Natural killer cell (primary cell): Measurements from ENCODE around the gene FER. TPM values are rescaled to one million over a fixed set of nuclear protein-coding genes. Genes with fewer than 3 reads are reported as not detected.
"Not testable (repeated sequence)": the region's sequence is repeated elsewhere in the genome, so short reads cannot be mapped to it uniquely, and the experiment has no call there.

Source experiments
- ATAC-seq, 3 donors: fragments of 150-1000 bp in 2 of 3; fragments of 200-7000 bp in 1 of 3; cut with Tn5 transposase; 1 replicate in 1 of 3; 2 replicates in 2 of 3; pipeline ENCODE4 v1.10.0; 2021; ENCODE audit warnings: mild to moderate bottlenecking in 2 of 3, moderate library complexity in 2 of 3
- DNase-seq, 2 donors: peaks; one replicate each; pipeline versions ENCODE4 v3.0.0 to v3.0.0-alpha.2; 2013 to 2021; ENCODE audit warnings: mixed read lengths in 1 of 2
- H3K27ac ChIP-seq: one replicate; pipeline ENCODE4 v1.5.1; 2013; ENCODE audit warnings: mild to moderate bottlenecking, low read length
- H3K27me3 ChIP-seq: one replicate; pipeline ENCODE4 v1.6.1; 2013; ENCODE audit warnings: low read length; ENCODE audit not compliant: control insufficient read depth, insufficient read depth
- H3K36me3 ChIP-seq: one replicate; pipeline ENCODE4 v1.6.1; 2013; ENCODE audit warnings: low read length; ENCODE audit not compliant: control insufficient read depth, insufficient read depth
- H3K4me1 ChIP-seq: one replicate; pipeline ENCODE4 v1.6.1; 2013; ENCODE audit warnings: low read length; ENCODE audit not compliant: control insufficient read depth, insufficient read depth
- H3K4me3 ChIP-seq: one replicate; pipeline ENCODE4 v1.5.1; 2013; ENCODE audit warnings: low read length
- H3K9me3 ChIP-seq: one replicate; pipeline ENCODE4 v1.6.1; 2013; ENCODE audit warnings: low read length; ENCODE audit not compliant: control insufficient read depth, insufficient read depth
- H3K27ac Mint-ChIP-seq, 2 donors: one replicate each; pipeline ENCODE4 v1.8.0; 2022; ENCODE audit warnings: mild to moderate bottlenecking in 2 of 2, mixed read lengths in 2 of 2, moderate library complexity in 1 of 2
- H3K27me3 Mint-ChIP-seq, 2 donors: one replicate each; pipeline ENCODE4 v1.8.0; 2022; ENCODE audit warnings: low read depth in 2 of 2, mixed read lengths in 2 of 2
- H3K36me3 Mint-ChIP-seq: one replicate; pipeline ENCODE4 v1.8.0; 2022; ENCODE audit warnings: mixed read lengths
- H3K4me1 Mint-ChIP-seq, 2 donors: one replicate each; pipeline ENCODE4 v1.8.0; 2022; ENCODE audit warnings: mixed read lengths in 2 of 2
- H3K4me3 Mint-ChIP-seq: one replicate; pipeline ENCODE4 v1.8.0; 2022; ENCODE audit warnings: mild to moderate bottlenecking, moderate library complexity, mixed read lengths
- H3K9me3 Mint-ChIP-seq, 2 donors: one replicate each; pipeline ENCODE4 v1.8.0; 2022; ENCODE audit warnings: mixed read lengths in 2 of 2
- WGBS: methylation state at CpG from one replicate; pipeline ENCODE4 v1.1.7; 2013; ENCODE audit warnings: missing lambda C conversion rate; ENCODE audit not compliant: insufficient coverage; 5-methylcytosine and 5-hydroxymethylcytosine counted together
- intact Hi-C: fragments of 100-400 bp; cut with micrococcal nuclease; formaldehyde crosslinking; loops from one replicate; pipeline ENCODE4 v1.14.2; 2022
- total RNA-seq, 4 donors: library from RNA; stranded (reverse); fragments of 120-200 nt in 1 of 4; gene quantifications; one replicate each; pipeline versions ENCODE4 v1.2.3 to v1.2.4, GENCODE V29; 2013 to 2022
- TF ChIP-seq, protein P1 (sequence below): fragments of 200-600 bp; IDR thresholded peaks from one replicate; pipeline ENCODE4 v1.8.0; 2022; ENCODE audit warnings: antibody characterized with exemption

FER gene
- total RNA-seq, 3 donors from 2014 or later (not counting 1 experiment from before 2014, with no cell fraction given) = 17.3 to 25.2 (median 19.4) TPM

DNA sequence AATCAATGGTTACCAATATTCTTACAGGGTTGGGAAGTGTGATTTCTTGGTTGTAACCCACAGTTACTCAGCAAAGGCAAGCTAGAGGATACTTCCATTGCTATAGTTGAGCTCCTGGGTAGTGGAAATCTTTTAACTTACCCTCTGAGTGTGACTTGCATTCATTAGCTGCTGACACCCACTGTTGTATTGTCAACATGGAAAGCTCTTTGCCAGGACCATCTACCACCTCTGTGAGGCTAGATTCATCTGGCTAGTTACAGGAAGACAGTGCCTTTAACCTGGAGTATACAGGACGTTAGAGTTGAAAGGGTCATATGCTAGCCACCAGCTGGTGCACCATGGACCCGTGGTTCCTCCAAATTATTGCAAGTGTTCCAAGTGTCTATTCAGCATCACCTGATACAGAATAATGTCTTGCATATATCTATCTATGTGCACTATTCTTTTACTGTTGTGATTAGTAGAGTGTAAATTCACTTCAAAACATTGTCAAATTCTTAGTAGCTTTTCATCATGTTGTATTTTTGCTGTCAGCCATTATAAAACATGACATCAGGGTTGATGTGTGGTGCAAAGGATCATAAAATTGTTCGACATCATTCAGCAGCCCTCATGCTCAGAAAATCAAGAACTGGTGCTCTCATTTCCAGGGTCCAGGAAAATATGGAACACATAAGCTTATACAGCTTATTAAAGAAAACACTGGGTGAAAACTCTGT lies 423.1 kb downstream of the FER start:
- no peaks in the 10 kb centered on the region for H3K4me1 Mint-ChIP-seq
- H3K27me3 Mint-ChIP-seq = no peaks in the 10 kb centered on the region

DNA sequence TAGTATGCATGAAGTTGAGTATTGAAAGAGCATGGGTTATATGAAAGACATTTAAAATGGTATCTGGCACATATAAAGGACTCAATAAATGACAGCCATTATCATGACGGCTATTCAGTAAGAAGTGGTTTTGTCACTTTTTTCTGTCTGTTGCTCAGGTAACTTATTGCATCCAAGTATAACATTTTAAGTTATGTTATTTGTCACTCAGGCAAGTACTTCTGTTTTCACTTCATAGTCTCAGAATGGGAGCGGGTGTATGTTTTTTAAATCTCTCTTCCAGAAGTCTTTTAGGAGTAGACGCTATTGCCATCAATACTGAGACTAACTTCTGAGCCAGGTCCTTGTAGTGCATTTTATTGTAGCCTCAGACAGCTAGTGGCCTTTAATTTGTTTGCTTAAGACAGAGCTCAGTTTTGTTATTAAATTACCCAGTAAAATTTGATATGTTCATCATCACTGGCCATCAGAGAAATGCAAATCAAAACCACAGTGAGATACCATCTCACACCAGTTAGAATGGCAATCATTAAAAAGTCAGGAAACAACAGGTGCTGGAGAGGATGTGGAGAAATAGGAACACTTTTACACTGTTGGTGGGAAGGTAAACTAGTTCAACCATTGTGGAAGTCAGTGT lies 423.9 kb downstream of the FER start:
- ATAC-seq, H3K27ac Mint-ChIP-seq, H3K36me3 ChIP-seq, H3K27me3 ChIP-seq, H3K36me3 Mint-ChIP-seq, H3K4me3 ChIP-seq, intact Hi-C loops, H3K9me3 Mint-ChIP-seq, H3K4me1 Mint-ChIP-seq, H3K27ac ChIP-seq, DNase-seq, H3K4me1 ChIP-seq, H3K4me3 Mint-ChIP-seq, H3K27me3 Mint-ChIP-seq, H3K9me3 ChIP-seq: not testable (repeated sequence)
- WGBS = 90% methylated on average over 3 of the region's 3 CpGs

More for the DNA sequence above, 423.1 kb downstream of the FER start:
- Mint-ChIP-seq H3K36me3 (no peaks in the 10 kb centered on the region), H3K4me3 (no peak overlapping the region), H3K9me3 (no peaks in the 10 kb centered on the region), H3K27ac (no peak overlapping the region)
- Histone ChIP-seq H3K27me3 (no peaks in the 10 kb centered on the region), H3K36me3 (no peaks in the 10 kb centered on the region), H3K9me3 (no peaks in the 10 kb centered on the region), H3K4me3 (no peak overlapping the region), H3K4me1 (no peaks in the 10 kb centered on the region), H3K27ac (no peak overlapping the region)
- DNase-seq (no peak), ATAC-seq (no peak)
- WGBS = 95% methylated on average over 3 of the region's 3 CpGs
- intact Hi-C loops = no loop called here
- TF ChIP-seq, protein P1, sequence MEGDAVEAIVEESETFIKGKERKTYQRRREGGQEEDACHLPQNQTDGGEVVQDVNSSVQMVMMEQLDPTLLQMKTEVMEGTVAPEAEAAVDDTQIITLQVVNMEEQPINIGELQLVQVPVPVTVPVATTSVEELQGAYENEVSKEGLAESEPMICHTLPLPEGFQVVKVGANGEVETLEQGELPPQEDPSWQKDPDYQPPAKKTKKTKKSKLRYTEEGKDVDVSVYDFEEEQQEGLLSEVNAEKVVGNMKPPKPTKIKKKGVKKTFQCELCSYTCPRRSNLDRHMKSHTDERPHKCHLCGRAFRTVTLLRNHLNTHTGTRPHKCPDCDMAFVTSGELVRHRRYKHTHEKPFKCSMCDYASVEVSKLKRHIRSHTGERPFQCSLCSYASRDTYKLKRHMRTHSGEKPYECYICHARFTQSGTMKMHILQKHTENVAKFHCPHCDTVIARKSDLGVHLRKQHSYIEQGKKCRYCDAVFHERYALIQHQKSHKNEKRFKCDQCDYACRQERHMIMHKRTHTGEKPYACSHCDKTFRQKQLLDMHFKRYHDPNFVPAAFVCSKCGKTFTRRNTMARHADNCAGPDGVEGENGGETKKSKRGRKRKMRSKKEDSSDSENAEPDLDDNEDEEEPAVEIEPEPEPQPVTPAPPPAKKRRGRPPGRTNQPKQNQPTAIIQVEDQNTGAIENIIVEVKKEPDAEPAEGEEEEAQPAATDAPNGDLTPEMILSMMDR = no peak

DNA sequence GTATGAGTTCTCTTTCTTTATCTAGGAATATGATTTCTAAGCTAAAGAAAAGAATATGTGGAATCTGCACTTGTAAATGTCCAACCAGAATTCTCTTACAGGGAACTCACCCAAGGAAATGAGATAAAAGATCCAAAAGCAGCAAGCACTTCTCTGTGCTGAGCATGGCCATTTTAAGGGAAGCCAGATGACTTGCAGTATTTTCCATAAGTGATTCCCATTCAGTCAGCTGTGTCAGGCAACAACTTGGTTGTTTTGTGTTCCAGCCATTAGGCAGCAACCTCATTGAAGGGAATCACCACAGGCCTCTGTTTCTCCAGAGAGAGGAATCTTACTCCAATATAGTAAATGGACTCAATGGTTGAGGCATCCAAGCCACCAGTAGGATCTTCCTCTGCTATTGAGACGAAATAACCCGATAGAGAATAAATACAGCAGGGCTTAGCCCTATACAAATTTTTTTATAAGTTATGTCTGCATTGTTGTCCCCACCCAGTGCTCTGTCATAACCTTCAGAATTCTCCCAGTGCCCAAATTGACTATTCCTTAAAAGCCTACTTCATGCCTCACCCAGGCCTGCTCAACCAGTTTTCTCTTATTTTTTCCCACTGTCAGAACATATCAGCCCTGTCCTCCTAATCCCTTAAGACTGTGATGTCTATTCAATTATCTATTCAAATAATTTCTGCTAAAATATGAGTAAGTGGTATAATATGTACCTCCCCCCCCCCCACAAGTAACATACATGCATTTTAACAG lies 425.5 kb downstream of the FER start:
- H3K9me3 ChIP-seq = no peaks in the 10 kb centered on the region
- H3K4me1 Mint-ChIP-seq = no peaks in the 10 kb centered on the region
- H3K27me3 Mint-ChIP-seq = no peaks in the 10 kb centered on the region
- ATAC-seq (no peak), DNase-seq (no peak)
- no peak overlapping the region for H3K27ac Mint-ChIP-seq
- no peaks in the 10 kb centered on the region for H3K9me3 Mint-ChIP-seq
- no peaks in the 10 kb centered on the region for H3K36me3 Mint-ChIP-seq
- no peak overlapping the region for H3K4me3 ChIP-seq
- H3K36me3 ChIP-seq = no peaks in the 10 kb centered on the region
- no peak overlapping the region for H3K4me3 Mint-ChIP-seq
- TF ChIP-seq, protein P1 = no peak
- H3K27ac ChIP-seq = no peak overlapping the region
- H3K27me3 ChIP-seq = no peaks in the 10 kb centered on the region
- 98% methylated on average over 2 of the region's 2 CpGs for WGBS
- no peaks in the 10 kb centered on the region for H3K4me1 ChIP-seq
- intact Hi-C loops = no loop called here

DNA sequence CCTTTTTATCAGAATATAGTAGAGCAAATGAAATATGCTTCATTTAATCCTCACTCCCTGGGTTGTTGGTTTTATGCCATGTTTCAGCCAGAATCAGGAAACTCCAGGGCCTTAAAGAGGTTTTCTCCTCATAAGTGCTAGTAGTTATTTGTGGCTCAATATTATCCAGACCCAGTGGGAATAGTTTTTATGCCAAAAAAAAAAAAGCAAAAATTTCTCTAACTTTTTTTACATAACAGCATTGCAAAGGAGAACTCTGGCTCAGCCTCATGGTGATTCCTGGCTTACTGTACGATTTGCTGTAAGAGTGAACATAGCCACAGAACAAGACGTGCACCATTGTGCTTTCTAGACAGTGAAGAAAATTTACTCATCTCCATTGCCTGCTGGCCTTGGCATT lies 429.5 kb downstream of the FER start:
- no peak overlapping the region for H3K27ac ChIP-seq
- H3K4me1 ChIP-seq = no peaks in the 10 kb centered on the region
- no peak overlapping the region for H3K4me3 ChIP-seq
- Mint-ChIP-seq H3K27ac (no peak overlapping the region), H3K4me3 (no peak overlapping the region), H3K9me3 (no peaks in the 10 kb centered on the region), H3K27me3 (no peaks in the 10 kb centered on the region), H3K4me1 (no peaks in the 10 kb centered on the region), H3K36me3 (no peaks in the 10 kb centered on the region)
- ATAC-seq (no peak), DNase-seq (no peak)
- H3K27me3 ChIP-seq = no peaks in the 10 kb centered on the region
- WGBS = 96% methylated on average over 2 of the region's 2 CpGs
- no peaks in the 10 kb centered on the region for H3K9me3 ChIP-seq
- intact Hi-C loops = no loop called here
- TF ChIP-seq, protein P1 = no peak
- no peaks in the 10 kb centered on the region for H3K36me3 ChIP-seq
